BJ (cell line): ENCODE data around the gene UBA5. TPM values are rescaled to one million over a fixed set of nuclear protein-coding genes. Genes with fewer than 3 reads are reported as not detected.
A peak's percentile ranks its signal among the peaks of the same experiment; 100 is the strongest.

ENCODE experiments used
- CTCF ChIA-PET: fragments of 350-600 bp; formaldehyde crosslinking; extraction: SDS; loops from one replicate; lab custom pipeline; 2021; ENCODE audit warnings: antibody characterized with exemption, inconsistent platforms; lab: Yijun Ruan, JAX
- POLR2A ChIA-PET: fragments of 300-600 bp; sonication (Branson Sonifier 250); formaldehyde crosslinking; extraction: SDS; loops from one replicate; lab custom pipeline; 2021; ENCODE audit warnings: antibody characterized with exemption; lab: Charles Lee
- DNase-seq: peaks from one replicate; pipeline ENCODE4 v3.0.0-alpha.2; 2011; ENCODE audit warnings: low read depth
- H3K27me3 ChIP-seq: 2 replicates; pipeline ENCODE4 v1.6.0; 2011; ENCODE audit warnings: low read length; ENCODE audit not compliant: control insufficient read depth, insufficient read depth
- H3K36me3 ChIP-seq: 2 replicates; pipeline ENCODE4 v1.5.1; 2011; ENCODE audit warnings: low read length; ENCODE audit not compliant: control insufficient read depth, insufficient read depth
- H3K4me3 ChIP-seq: 2 replicates; pipeline ENCODE4 v1.5.1; 2011; ENCODE audit warnings: low read depth, mild to moderate bottlenecking, control low read depth, low read length
- polyA plus RNA-seq: library from polyadenylated mRNA; depleted of rRNA; stranded (reverse); fragments of >200 nt; gene quantifications from 2 replicates; pipeline ENCODE4 v1.2.3, GENCODE V29; 2011
- TF ChIP-seq, protein P1 (sequence below): IDR thresholded peaks from 2 replicates; pipeline ENCODE4 v1.5.1; 2011; ENCODE audit warnings: low read depth, mild to moderate bottlenecking, control low read depth, inconsistent platforms, low read length, moderate library complexity; ENCODE audit not compliant: insufficient read depth

Gene UBA5
- polyA plus RNA-seq, 1 experiment = 26.2 TPM

DNA sequence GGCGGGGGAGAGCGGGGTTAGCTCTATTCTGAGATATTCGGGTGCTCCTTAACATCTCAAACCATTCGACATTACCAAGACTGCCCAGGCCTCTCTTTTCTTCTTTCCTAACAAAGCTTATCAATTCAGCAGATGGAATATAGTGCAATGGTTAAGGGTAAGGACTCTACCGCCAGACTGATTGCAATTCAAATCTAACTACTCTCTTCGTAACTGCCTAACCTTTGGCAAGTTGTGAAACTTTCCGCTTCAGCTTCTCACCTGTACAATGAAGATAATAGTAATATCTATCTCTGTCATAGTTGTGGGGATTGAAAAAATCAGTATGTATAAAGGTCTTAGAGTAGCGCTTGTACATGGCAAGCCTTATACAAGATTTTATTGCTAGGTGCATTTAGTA lies 972 bp downstream of the UBA5 start:
- no peaks in the 10 kb centered on the region for H3K36me3 ChIP-seq
- H3K27me3 ChIP-seq = no peaks in the 10 kb centered on the region
- TF ChIP-seq, protein P1, sequence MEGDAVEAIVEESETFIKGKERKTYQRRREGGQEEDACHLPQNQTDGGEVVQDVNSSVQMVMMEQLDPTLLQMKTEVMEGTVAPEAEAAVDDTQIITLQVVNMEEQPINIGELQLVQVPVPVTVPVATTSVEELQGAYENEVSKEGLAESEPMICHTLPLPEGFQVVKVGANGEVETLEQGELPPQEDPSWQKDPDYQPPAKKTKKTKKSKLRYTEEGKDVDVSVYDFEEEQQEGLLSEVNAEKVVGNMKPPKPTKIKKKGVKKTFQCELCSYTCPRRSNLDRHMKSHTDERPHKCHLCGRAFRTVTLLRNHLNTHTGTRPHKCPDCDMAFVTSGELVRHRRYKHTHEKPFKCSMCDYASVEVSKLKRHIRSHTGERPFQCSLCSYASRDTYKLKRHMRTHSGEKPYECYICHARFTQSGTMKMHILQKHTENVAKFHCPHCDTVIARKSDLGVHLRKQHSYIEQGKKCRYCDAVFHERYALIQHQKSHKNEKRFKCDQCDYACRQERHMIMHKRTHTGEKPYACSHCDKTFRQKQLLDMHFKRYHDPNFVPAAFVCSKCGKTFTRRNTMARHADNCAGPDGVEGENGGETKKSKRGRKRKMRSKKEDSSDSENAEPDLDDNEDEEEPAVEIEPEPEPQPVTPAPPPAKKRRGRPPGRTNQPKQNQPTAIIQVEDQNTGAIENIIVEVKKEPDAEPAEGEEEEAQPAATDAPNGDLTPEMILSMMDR = no peak
- ChIA-PET POLR2A (interaction anchor here (0.6 kb wide), 1 partner anchor 115 kb away, joined by 3 read pairs; no protein-coding TSS in a partner anchor), CTCF (interaction anchor here (1.0 to 3.3 kb wide), 4 partner anchors 9 to 125 kb away, joined by 3 to 14 read pairs (median 10); no protein-coding TSS in a partner anchor)
- H3K4me3 ChIP-seq = peak overlapping the region; percentile 64
- no peak for DNase-seq

DNA sequence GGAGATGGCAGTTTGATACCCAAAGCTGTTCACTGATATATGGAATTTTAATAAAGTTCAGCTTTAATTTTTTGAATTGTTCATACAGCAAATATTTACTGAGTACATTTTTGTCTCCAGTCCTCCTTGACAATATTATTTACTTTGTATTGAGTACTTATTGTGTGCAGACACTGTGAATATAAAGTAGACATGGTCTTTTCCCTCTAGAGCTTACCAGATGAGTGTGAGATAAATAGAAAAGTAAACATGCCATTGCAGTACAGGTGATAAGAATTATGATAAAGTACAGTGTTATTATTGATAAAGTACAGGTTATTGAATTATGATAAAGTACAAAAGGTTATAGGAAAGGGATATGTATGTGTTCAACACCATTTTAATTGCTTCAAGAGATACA lies 2.1 kb downstream of the UBA5 start:
- TF ChIP-seq, protein P1 = no peak
- Histone ChIP-seq H3K4me3 (peak overlapping the region; percentile 64; the same call in 1 of the 2 replicates), H3K27me3 (no peaks in the 10 kb centered on the region), H3K36me3 (no peaks in the 10 kb centered on the region)
- POLR2A ChIA-PET = no interaction called here
- CTCF ChIA-PET = interaction anchor here (1.0 to 3.0 kb wide), 2 partner anchors 11 to 17 kb away, joined by 3 to 10 read pairs; no protein-coding TSS in a partner anchor
- DNase-seq = no peak

GRCh38 chr3:132665230-132665745 lies 5.2 kb downstream of the UBA5 start:
- TF ChIP-seq, protein P1 = no peak
- no peak for DNase-seq
- Histone ChIP-seq H3K4me3 (no peak overlapping the region), H3K36me3 (no peaks in the 10 kb centered on the region), H3K27me3 (no peaks in the 10 kb centered on the region)
- ChIA-PET CTCF (no interaction called here), POLR2A (no interaction called here)

GRCh38 chr3:132669256-132669777 lies 9.2 kb downstream of the UBA5 start:
- ChIA-PET POLR2A (no interaction called here), CTCF (interaction anchor here (0.9 to 2.9 kb wide), 2 partner anchors 9 to 14 kb away, joined by 3 to 11 read pairs; partner anchors contain the start of genes ACAD11 and UBA5)
- Histone ChIP-seq H3K36me3 (peaks cover 1% of the 10 kb centered on the region), H3K27me3 (no peaks in the 10 kb centered on the region), H3K4me3 (no peak overlapping the region)
- DNase-seq = no peak
- TF ChIP-seq, protein P1 = no peak

GRCh38 chr3:132675408-132675807 lies 15.3 kb downstream of the UBA5 start:
- ChIA-PET CTCF (interaction anchor here (2.3 kb wide), 1 partner anchor 16 kb away, joined by 5 read pairs; no protein-coding TSS in a partner anchor), POLR2A (no interaction called here)
- no peak for DNase-seq
- Histone ChIP-seq H3K36me3 (peaks cover 5% of the 10 kb centered on the region), H3K27me3 (no peaks in the 10 kb centered on the region), H3K4me3 (no peak overlapping the region)
- TF ChIP-seq, protein P1 = no peak
